Measurements from ENCODE around the gene PTPA.
"Not testable (repeated sequence)": the region's sequence is repeated elsewhere in the genome, so short reads cannot be mapped to it uniquely, and the experiment has no call there.

The PTPA gene

GRCh38 chr9:129151469-129151868, 40.3 kb downstream of the PTPA start:
- Histone ChIP-seq H3K4me1 (ENCODE audit: control insufficient read depth in 1 of 2, insufficient read depth in 2 of 2, low read length in 2 of 2) (peaks cover 0 to 2% of the 10 kb centered on the region in 2 donors), H3K27me3 (ENCODE audit: control insufficient read depth in 1 of 2, insufficient read depth in 2 of 2, low read length in 2 of 2) (no peaks in the 10 kb centered on the region), H3K27ac (ENCODE audit: low read depth, low read length) (no peak overlapping the region), H3K9me3 (ENCODE audit: control insufficient read depth in 1 of 2, low read length in 2 of 2) (no peaks in the 10 kb centered on the region), H3K4me3 (ENCODE audit: low read depth in 1 of 2, low read length in 2 of 2) (no peak overlapping the region), H3K9ac (ENCODE audit: low read depth in 1 of 2, low read length in 2 of 2) (no peak overlapping the region), H3K36me3 (ENCODE audit: control insufficient read depth in 1 of 2, insufficient read depth in 2 of 2, low read length in 2 of 2) (peaks cover 12 to 28% of the 10 kb centered on the region in 2 donors)

GRCh38 chr9:129154866-129155477, 43.8 kb downstream of the PTPA start:
- peaks cover 0 to 13% of the 10 kb centered on the region in 2 donors for H3K36me3 ChIP-seq (ENCODE audit: control insufficient read depth in 1 of 2, insufficient read depth in 2 of 2, low read length in 2 of 2)
- H3K4me1 ChIP-seq (ENCODE audit: control insufficient read depth in 1 of 2, insufficient read depth in 2 of 2, low read length in 2 of 2): no peaks in the 10 kb centered on the region
- H3K9me3 ChIP-seq (ENCODE audit: control insufficient read depth in 1 of 2, low read length in 2 of 2): no peaks in the 10 kb centered on the region
- no peak overlapping the region for H3K4me3 ChIP-seq (ENCODE audit: low read depth in 1 of 2, low read length in 2 of 2)
- H3K27ac ChIP-seq (ENCODE audit: low read depth, low read length): no peak overlapping the region
- H3K27me3 ChIP-seq (ENCODE audit: control insufficient read depth in 1 of 2, insufficient read depth in 2 of 2, low read length in 2 of 2): no peaks in the 10 kb centered on the region
- no peak overlapping the region for H3K9ac ChIP-seq (ENCODE audit: low read depth in 1 of 2, low read length in 2 of 2)

- Histone ChIP-seq H3K4me3 (ENCODE audit: low read depth in 1 of 2, low read length in 2 of 2) (no peak overlapping the region), H3K4me1 (ENCODE audit: control insufficient read depth in 1 of 2, insufficient read depth in 2 of 2, low read length in 2 of 2) (no peaks in the 10 kb centered on the region), H3K27ac (ENCODE audit: low read depth, low read length) (no peak overlapping the region), H3K9me3 (ENCODE audit: control insufficient read depth in 1 of 2, low read length in 2 of 2) (no peaks in the 10 kb centered on the region), H3K9ac (ENCODE audit: low read depth in 1 of 2, low read length in 2 of 2) (no peak overlapping the region), H3K36me3 (ENCODE audit: control insufficient read depth in 1 of 2, insufficient read depth in 2 of 2, low read length in 2 of 2) (peaks cover 0 to 9% of the 10 kb centered on the region in 2 donors), H3K27me3 (ENCODE audit: control insufficient read depth in 1 of 2, insufficient read depth in 2 of 2, low read length in 2 of 2) (no peaks in the 10 kb centered on the region)
Measured at GRCh38 chr9:129156163-129156562, 44.9 kb downstream of the PTPA start.

- H3K9me3 ChIP-seq (ENCODE audit: control insufficient read depth in 1 of 2, low read length in 2 of 2): no peaks in the 10 kb centered on the region
- H3K4me1 ChIP-seq (ENCODE audit: control insufficient read depth in 1 of 2, insufficient read depth in 2 of 2, low read length in 2 of 2): peaks cover 0 to 12% of the 10 kb centered on the region in 2 donors
- H3K27me3 ChIP-seq (ENCODE audit: control insufficient read depth in 1 of 2, insufficient read depth in 2 of 2, low read length in 2 of 2): no peaks in the 10 kb centered on the region
Measured at GRCh38 chr9:129160712-129161533, 49.7 kb downstream of the PTPA start.

GRCh38 chr9:129161534-129161837, 50.3 kb downstream of the PTPA start:
- Histone ChIP-seq H3K27ac (ENCODE audit: low read depth, low read length) (no peak overlapping the region), H3K36me3 (ENCODE audit: control insufficient read depth in 1 of 2, insufficient read depth in 2 of 2, low read length in 2 of 2) (no peaks in the 10 kb centered on the region), H3K27me3 (ENCODE audit: control insufficient read depth in 1 of 2, insufficient read depth in 2 of 2, low read length in 2 of 2) (no peaks in the 10 kb centered on the region), H3K9me3 (ENCODE audit: control insufficient read depth in 1 of 2, low read length in 2 of 2) (no peaks in the 10 kb centered on the region), H3K9ac (ENCODE audit: low read depth in 1 of 2, low read length in 2 of 2) (no peak overlapping the region), H3K4me3 (ENCODE audit: low read depth in 1 of 2, low read length in 2 of 2) (no peak overlapping the region), H3K4me1 (ENCODE audit: control insufficient read depth in 1 of 2, insufficient read depth in 2 of 2, low read length in 2 of 2) (peaks cover 4 to 13% of the 10 kb centered on the region in 2 donors)

More at GRCh38 chr9:129160712-129161533, 49.7 kb downstream of the PTPA start:
- Histone ChIP-seq H3K4me3 (ENCODE audit: low read depth in 1 of 2, low read length in 2 of 2) (no peak overlapping the region), H3K9ac (ENCODE audit: low read depth in 1 of 2, low read length in 2 of 2) (no peak overlapping the region), H3K27ac (ENCODE audit: low read depth, low read length) (no peak overlapping the region), H3K36me3 (ENCODE audit: control insufficient read depth in 1 of 2, insufficient read depth in 2 of 2, low read length in 2 of 2) (no peaks in the 10 kb centered on the region)

GRCh38 chr9:129162497-129163197, 51.4 kb downstream of the PTPA start:
- Histone ChIP-seq H3K4me3 (ENCODE audit: low read depth in 1 of 2, low read length in 2 of 2) (no peak overlapping the region), H3K27ac (ENCODE audit: low read depth, low read length) (no peak overlapping the region)

GRCh38 chr9:129163198-129163670, 52.0 kb downstream of the PTPA start:
- peaks cover 15 to 25% of the 10 kb centered on the region in 2 donors for H3K4me1 ChIP-seq (ENCODE audit: control insufficient read depth in 1 of 2, insufficient read depth in 2 of 2, low read length in 2 of 2)
- not testable (repeated sequence) for H3K9me3 ChIP-seq (ENCODE audit: control insufficient read depth in 1 of 2, low read length in 2 of 2); H3K9ac ChIP-seq (ENCODE audit: low read depth in 1 of 2, low read length in 2 of 2); H3K27me3 ChIP-seq (ENCODE audit: control insufficient read depth in 1 of 2, insufficient read depth in 2 of 2, low read length in 2 of 2); H3K36me3 ChIP-seq (ENCODE audit: control insufficient read depth in 1 of 2, insufficient read depth in 2 of 2, low read length in 2 of 2); H3K27ac ChIP-seq (ENCODE audit: low read depth, low read length); H3K4me3 ChIP-seq (ENCODE audit: low read depth in 1 of 2, low read length in 2 of 2)

More at GRCh38 chr9:129162497-129163197, 51.4 kb downstream of the PTPA start:
- Histone ChIP-seq H3K4me1 (ENCODE audit: control insufficient read depth in 1 of 2, insufficient read depth in 2 of 2, low read length in 2 of 2) (peaks cover 10 to 19% of the 10 kb centered on the region in 2 donors), H3K36me3 (ENCODE audit: control insufficient read depth in 1 of 2, insufficient read depth in 2 of 2, low read length in 2 of 2) (no peaks in the 10 kb centered on the region), H3K9me3 (ENCODE audit: control insufficient read depth in 1 of 2, low read length in 2 of 2) (no peaks in the 10 kb centered on the region), H3K9ac (ENCODE audit: low read depth in 1 of 2, low read length in 2 of 2) (no peak overlapping the region), H3K27me3 (ENCODE audit: control insufficient read depth in 1 of 2, insufficient read depth in 2 of 2, low read length in 2 of 2) (no peaks in the 10 kb centered on the region)

GRCh38 chr9:129163753-129164152, 52.5 kb downstream of the PTPA start:
- Histone ChIP-seq H3K4me3 (ENCODE audit: low read depth in 1 of 2, low read length in 2 of 2) (no peak overlapping the region), H3K4me1 (ENCODE audit: control insufficient read depth in 1 of 2, insufficient read depth in 2 of 2, low read length in 2 of 2) (peaks cover 15 to 26% of the 10 kb centered on the region in 2 donors), H3K27me3 (ENCODE audit: control insufficient read depth in 1 of 2, insufficient read depth in 2 of 2, low read length in 2 of 2) (no peaks in the 10 kb centered on the region), H3K9me3 (ENCODE audit: control insufficient read depth in 1 of 2, low read length in 2 of 2) (no peaks in the 10 kb centered on the region), H3K36me3 (ENCODE audit: control insufficient read depth in 1 of 2, insufficient read depth in 2 of 2, low read length in 2 of 2) (no peaks in the 10 kb centered on the region), H3K9ac (ENCODE audit: low read depth in 1 of 2, low read length in 2 of 2) (peak overlapping the region in 1 of 2 donors; percentile 56), H3K27ac (ENCODE audit: low read depth, low read length) (peak overlapping the region; percentile 31)

GRCh38 chr9:129164246-129164930, 53.2 kb downstream of the PTPA start:
- Histone ChIP-seq H3K9me3 (ENCODE audit: control insufficient read depth in 1 of 2, low read length in 2 of 2) (no peaks in the 10 kb centered on the region), H3K9ac (ENCODE audit: low read depth in 1 of 2, low read length in 2 of 2) (peak overlapping the region in 1 of 2 donors; percentile 56), H3K27me3 (ENCODE audit: control insufficient read depth in 1 of 2, insufficient read depth in 2 of 2, low read length in 2 of 2) (no peaks in the 10 kb centered on the region)

More at GRCh38 chr9:129164246-129164930, 53.2 kb downstream of the PTPA start:
- peaks cover 15 to 26% of the 10 kb centered on the region in 2 donors for H3K4me1 ChIP-seq (ENCODE audit: control insufficient read depth in 1 of 2, insufficient read depth in 2 of 2, low read length in 2 of 2)
- no peak overlapping the region for H3K4me3 ChIP-seq (ENCODE audit: low read depth in 1 of 2, low read length in 2 of 2)
- no peaks in the 10 kb centered on the region for H3K36me3 ChIP-seq (ENCODE audit: control insufficient read depth in 1 of 2, insufficient read depth in 2 of 2, low read length in 2 of 2)
- peak overlapping the region; percentile 62 for H3K27ac ChIP-seq (ENCODE audit: low read depth, low read length)

All from duodenal mucosa (tissue), 2 donors.